B cell (primary cell): ENCODE data around the gene PLAA. TPM values are rescaled to one million over a fixed set of nuclear protein-coding genes. Genes with fewer than 3 reads are reported as not detected.

Source experiments
- ATAC-seq: fragments of 200-7000 bp; cut with Tn5 transposase; one replicate; pipeline ENCODE4 v1.10.0; 2021; ENCODE audit warnings: low read depth, mild to moderate bottlenecking, moderate number of reproducible peaks, moderate library complexity
- CTCF ChIA-PET: fragments of 350-600 bp; sonication (Branson Sonifier 250); formaldehyde crosslinking; loops from one replicate; lab custom pipeline; 2021; ENCODE audit warnings: antibody characterized with exemption, inconsistent platforms; lab: Charles Lee
- POLR2A ChIA-PET: fragments of 350-600 bp; sonication (Branson Sonifier 250); formaldehyde crosslinking; loops from one replicate; lab custom pipeline; 2021; ENCODE audit warnings: antibody characterized with exemption; lab: Charles Lee
- DNase-seq: peaks from one replicate; pipeline ENCODE4 v3.0.0; 2013
- H2AFZ ChIP-seq: 2 replicates; pipeline ENCODE4 v1.6.1; 2012; ENCODE audit warnings: mild to moderate bottlenecking, low read depth, low read length; ENCODE audit not compliant: insufficient read depth, poor library complexity, severe bottlenecking
- H3K27ac ChIP-seq, 2 donors: 1 replicate in 1 of 2; 2 replicates in 1 of 2; pipeline ENCODE4 v1.5.1; 2012 to 2013; ENCODE audit warnings: low read length in 2 of 2, mild to moderate bottlenecking in 2 of 2, moderate library complexity in 1 of 2
- H3K27me3 ChIP-seq, 4 experiments: fragments of 200-600 bp in 1 of 4; sonication (generic) in 1 of 4; replicated peaks in 1 of 4; 1 replicate in 2 of 4; 2 replicates in 2 of 4; pipeline versions ENCODE4 v1.6.1 to v1.7.0; 2013 to 2016; ENCODE audit warnings: low read length in 3 of 4, mild to moderate bottlenecking in 2 of 4, mixed read lengths in 1 of 4, moderate library complexity in 1 of 4; ENCODE audit not compliant: insufficient read depth in 4 of 4, control insufficient read depth in 3 of 4; ENCODE audit errors: control extremely low read depth in 1 of 4
- H3K36me3 ChIP-seq, 2 experiments: replicated peaks in 1 of 2; 1 replicate in 1 of 2; 2 replicates in 1 of 2; pipeline versions ENCODE4 v1.6.1 to v1.7.1; 2013; ENCODE audit warnings: low read length in 1 of 2; ENCODE audit not compliant: insufficient read depth in 2 of 2, control insufficient read depth in 1 of 2; ENCODE audit errors: control extremely low read depth in 1 of 2, extremely low read depth in 1 of 2
- H3K4me1 ChIP-seq, 2 donors: fragments of 200-600 bp in 1 of 2; sonication (generic) in 1 of 2; 1 replicate in 1 of 2; 2 replicates in 1 of 2; pipeline versions ENCODE4 v1.5.1 to v1.6.1; 2013 to 2017; ENCODE audit warnings: low read length in 2 of 2; ENCODE audit not compliant: control insufficient read depth in 2 of 2, insufficient read depth in 2 of 2
- H3K4me2 ChIP-seq: replicated peaks from 2 replicates; pipeline ENCODE3; 2012; ENCODE audit warnings: mild to moderate bottlenecking, low read depth, low read length; ENCODE audit not compliant: poor library complexity, severe bottlenecking
- H3K4me3 ChIP-seq, 5 experiments: fragments of 200-600 bp in 1 of 5; sonication (generic) in 1 of 5; 1 replicate in 3 of 5; 2 replicates in 2 of 5; pipeline versions ENCODE4 v1.5.1 to v1.7.0; 2011 to 2016; ENCODE audit warnings: low read length in 4 of 5, mild to moderate bottlenecking in 4 of 5, low read depth in 2 of 5, control low read depth in 1 of 5, moderate library complexity in 1 of 5; ENCODE audit not compliant: insufficient read depth in 1 of 5; ENCODE audit errors: control extremely low read depth in 1 of 5, extremely low read depth in 1 of 5
- H3K79me2 ChIP-seq: fragments of 200-600 bp; sonication (generic); one replicate; pipeline ENCODE4 v1.6.0; 2016; ENCODE audit warnings: low read length; ENCODE audit not compliant: control insufficient read depth, insufficient read depth
- H3K9ac ChIP-seq: fragments of 200-600 bp; sonication (generic); 2 replicates; pipeline ENCODE4 v1.6.1; 2017; ENCODE audit warnings: mild to moderate bottlenecking, low read length, moderate library complexity
- H3K9me3 ChIP-seq, 3 donors: one replicate each; pipeline versions ENCODE4 v1.6.1 to v1.7.1; 2013; ENCODE audit warnings: low read length in 2 of 3; ENCODE audit not compliant: control insufficient read depth in 2 of 3, insufficient read depth in 1 of 3; ENCODE audit errors: control extremely low read depth in 1 of 3
- H4K20me1 ChIP-seq: 2 replicates; pipeline ENCODE4 v1.6.0; 2012; ENCODE audit warnings: mild to moderate bottlenecking, low read length; ENCODE audit not compliant: insufficient read depth, control insufficient read depth, poor library complexity, severe bottlenecking
- H3K27ac Mint-ChIP-seq: one replicate; pipeline ENCODE4 v1.8.0; 2021; ENCODE audit warnings: mixed read lengths
- H3K27me3 Mint-ChIP-seq: one replicate; pipeline ENCODE4 v1.8.0; 2021; ENCODE audit warnings: mixed read lengths
- H3K4me1 Mint-ChIP-seq: one replicate; pipeline ENCODE4 v1.8.0; 2021; ENCODE audit warnings: mixed read lengths
- H3K4me3 Mint-ChIP-seq: one replicate; pipeline ENCODE4 v1.8.0; 2021; ENCODE audit warnings: mixed read lengths
- H3K9me3 Mint-ChIP-seq: one replicate; pipeline ENCODE4 v1.8.0; 2022; ENCODE audit warnings: mixed read lengths; ENCODE audit not compliant: insufficient read depth
- EZH2 ChIP-seq: IDR thresholded peaks from 2 replicates; pipeline ENCODE4 v1.6.1; 2012; ENCODE audit warnings: borderline replicate concordance, low read depth, mild to moderate bottlenecking, moderate library complexity, low read length; ENCODE audit not compliant: insufficient read depth, poor library complexity, severe bottlenecking
- whole genome bisulfite sequencing: methylation state at CpG from one replicate; pipeline ENCODE4 v1.1.5; 2013; ENCODE audit warnings: missing lambda C conversion rate; ENCODE audit not compliant: insufficient coverage; 5-methylcytosine and 5-hydroxymethylcytosine counted together
- intact Hi-C: fragments of 100-400 bp; cut with micrococcal nuclease; formaldehyde crosslinking; loops from one replicate; pipeline ENCODE4 v1.10.0; 2022
- polyA plus RNA-seq: library from polyadenylated mRNA; depleted of rRNA; stranded (reverse); fragments of >200 nt; gene quantifications from 2 replicates; pipeline ENCODE4 v1.2.3, GENCODE V29; 2012
- total RNA-seq, 2 donors: library from RNA; stranded (reverse); fragments of 120-200 nt in 1 of 2; gene quantifications; 1 replicate in 1 of 2; 2 replicates in 1 of 2; pipeline versions ENCODE4 v1.2.3 to v1.2.4, GENCODE V29; 2013 to 2022
- TF ChIP-seq, protein P1 (sequence below): fragments of 200-600 bp; IDR thresholded peaks from one replicate; pipeline ENCODE4 v1.8.0; 2022; ENCODE audit warnings: antibody characterized with exemption, mild to moderate bottlenecking

The PLAA gene
- total and polyA plus RNA-seq, 2 donors (not counting 1 experiment from before 2014, with no cell fraction given), result 8.9 to 24.0 TPM

DNA sequence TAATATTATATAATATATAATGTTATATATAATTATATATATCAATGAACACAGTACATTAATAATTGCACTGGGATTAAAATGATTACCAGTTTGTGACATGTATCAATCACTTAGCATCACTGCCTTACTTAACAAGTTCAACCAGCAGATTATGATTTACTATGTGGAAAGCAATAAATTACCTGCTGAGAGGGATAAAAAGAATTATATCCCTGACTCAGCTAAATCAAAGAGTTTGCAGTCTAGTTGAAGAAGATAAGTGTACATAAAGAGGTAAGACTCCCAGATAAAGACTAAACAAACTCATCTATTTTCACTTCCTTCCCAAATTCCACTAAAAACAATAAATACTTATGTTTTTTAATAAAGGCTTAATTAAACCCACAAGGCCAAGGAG is 11.2 kb downstream of the PLAA start:
- ChIA-PET POLR2A (no interaction called here), CTCF (no interaction called here)
- intact Hi-C loops, result no loop called here
- Mint-ChIP-seq H3K27ac (no peak overlapping the region), H3K4me3 (no peak overlapping the region), H3K9me3 (peaks cover 7% of the 10 kb centered on the region), H3K4me1 (peaks cover 17% of the 10 kb centered on the region), H3K27me3 (no peaks in the 10 kb centered on the region)
- Histone ChIP-seq H2AFZ (no peak overlapping the region), H3K9ac (no peak overlapping the region), H3K9me3 (peaks cover 0 to 10% (median 9%) of the 10 kb centered on the region in 3 donors), H3K36me3 (peaks cover 2% of the 10 kb centered on the region in 2 experiments), H4K20me1 (peaks cover 17% of the 10 kb centered on the region), H3K4me3 (no peak overlapping the region), H3K27me3 (no peaks in the 10 kb centered on the region), H3K79me2 (peaks cover 65% of the 10 kb centered on the region), H3K4me2 (no peak overlapping the region), H3K4me1 (peaks cover 0 to 4% of the 10 kb centered on the region in 2 donors), H3K27ac (no peak overlapping the region)
- TF ChIP-seq, protein P1, sequence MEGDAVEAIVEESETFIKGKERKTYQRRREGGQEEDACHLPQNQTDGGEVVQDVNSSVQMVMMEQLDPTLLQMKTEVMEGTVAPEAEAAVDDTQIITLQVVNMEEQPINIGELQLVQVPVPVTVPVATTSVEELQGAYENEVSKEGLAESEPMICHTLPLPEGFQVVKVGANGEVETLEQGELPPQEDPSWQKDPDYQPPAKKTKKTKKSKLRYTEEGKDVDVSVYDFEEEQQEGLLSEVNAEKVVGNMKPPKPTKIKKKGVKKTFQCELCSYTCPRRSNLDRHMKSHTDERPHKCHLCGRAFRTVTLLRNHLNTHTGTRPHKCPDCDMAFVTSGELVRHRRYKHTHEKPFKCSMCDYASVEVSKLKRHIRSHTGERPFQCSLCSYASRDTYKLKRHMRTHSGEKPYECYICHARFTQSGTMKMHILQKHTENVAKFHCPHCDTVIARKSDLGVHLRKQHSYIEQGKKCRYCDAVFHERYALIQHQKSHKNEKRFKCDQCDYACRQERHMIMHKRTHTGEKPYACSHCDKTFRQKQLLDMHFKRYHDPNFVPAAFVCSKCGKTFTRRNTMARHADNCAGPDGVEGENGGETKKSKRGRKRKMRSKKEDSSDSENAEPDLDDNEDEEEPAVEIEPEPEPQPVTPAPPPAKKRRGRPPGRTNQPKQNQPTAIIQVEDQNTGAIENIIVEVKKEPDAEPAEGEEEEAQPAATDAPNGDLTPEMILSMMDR, result no peak
- no peak for TF ChIP-seq EZH2
- no peak for ATAC-seq
- no peak for DNase-seq

DNA sequence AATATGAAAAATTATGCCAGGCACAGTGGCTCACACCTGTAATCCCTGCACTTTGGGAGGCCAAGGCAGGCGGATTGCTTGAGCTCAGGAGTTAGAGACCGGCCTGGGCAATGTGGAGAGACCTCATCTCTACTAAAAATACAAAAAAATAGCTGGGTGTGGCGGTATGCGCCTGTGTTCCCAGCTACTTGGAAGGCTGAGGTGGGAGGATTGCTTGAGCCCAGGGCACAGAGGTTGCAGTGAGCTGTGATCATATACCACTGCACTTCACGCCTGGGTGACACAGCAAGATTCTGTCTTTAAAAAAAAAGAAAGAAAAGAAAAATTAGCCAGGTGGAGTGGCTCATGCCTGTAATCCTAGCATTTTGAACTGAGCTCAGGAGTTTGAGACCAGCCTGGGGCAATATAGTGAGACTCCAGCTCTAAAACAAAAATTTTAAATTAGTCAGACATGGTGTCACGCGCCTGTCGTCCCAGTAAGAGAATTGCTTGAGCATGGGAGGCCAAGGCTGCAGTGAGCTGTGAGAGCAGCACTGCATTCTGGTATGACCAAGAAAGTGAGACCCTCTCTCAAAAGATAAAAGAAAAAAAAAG is 18.0 kb downstream of the PLAA start:
- Mint-ChIP-seq H3K4me1 (no peaks in the 10 kb centered on the region), H3K9me3 (no peaks in the 10 kb centered on the region), H3K27me3 (no peaks in the 10 kb centered on the region), H3K27ac (no peak overlapping the region), H3K4me3 (no peak overlapping the region)
- H3K79me2 ChIP-seq, result peaks cover 4% of the 10 kb centered on the region
- H3K9ac ChIP-seq, result no peak overlapping the region
- ATAC-seq, result no peak
- ChIA-PET POLR2A (no interaction called here), CTCF (no interaction called here)
- H2AFZ ChIP-seq, result no peak overlapping the region
- peaks cover 16 to 25% of the 10 kb centered on the region in 2 experiments for H3K36me3 ChIP-seq
- H3K4me1 ChIP-seq, result no peaks in the 10 kb centered on the region
- H3K4me3 ChIP-seq, result no peak overlapping the region
- no peaks in the 10 kb centered on the region for H3K27me3 ChIP-seq
- no peaks in the 10 kb centered on the region for H3K9me3 ChIP-seq
- no peak for TF ChIP-seq EZH2
- TF ChIP-seq, protein P1, result no peak
- H3K27ac ChIP-seq, result no peak overlapping the region
- WGBS, result 97% methylated on average over 5 of the region's 8 CpGs
- DNase-seq, result no peak
- no peak overlapping the region for H3K4me2 ChIP-seq
- intact Hi-C loops, result no loop called here
- H4K20me1 ChIP-seq, result no peaks in the 10 kb centered on the region
